ENCODE data around the gene CALML4.
A peak's percentile ranks its signal among the peaks of the same experiment; 100 is the strongest.
"Not testable (repeated sequence)": the region's sequence is repeated elsewhere in the genome, so short reads cannot be mapped to it uniquely, and the experiment has no call there.

Gene CALML4

DNA sequence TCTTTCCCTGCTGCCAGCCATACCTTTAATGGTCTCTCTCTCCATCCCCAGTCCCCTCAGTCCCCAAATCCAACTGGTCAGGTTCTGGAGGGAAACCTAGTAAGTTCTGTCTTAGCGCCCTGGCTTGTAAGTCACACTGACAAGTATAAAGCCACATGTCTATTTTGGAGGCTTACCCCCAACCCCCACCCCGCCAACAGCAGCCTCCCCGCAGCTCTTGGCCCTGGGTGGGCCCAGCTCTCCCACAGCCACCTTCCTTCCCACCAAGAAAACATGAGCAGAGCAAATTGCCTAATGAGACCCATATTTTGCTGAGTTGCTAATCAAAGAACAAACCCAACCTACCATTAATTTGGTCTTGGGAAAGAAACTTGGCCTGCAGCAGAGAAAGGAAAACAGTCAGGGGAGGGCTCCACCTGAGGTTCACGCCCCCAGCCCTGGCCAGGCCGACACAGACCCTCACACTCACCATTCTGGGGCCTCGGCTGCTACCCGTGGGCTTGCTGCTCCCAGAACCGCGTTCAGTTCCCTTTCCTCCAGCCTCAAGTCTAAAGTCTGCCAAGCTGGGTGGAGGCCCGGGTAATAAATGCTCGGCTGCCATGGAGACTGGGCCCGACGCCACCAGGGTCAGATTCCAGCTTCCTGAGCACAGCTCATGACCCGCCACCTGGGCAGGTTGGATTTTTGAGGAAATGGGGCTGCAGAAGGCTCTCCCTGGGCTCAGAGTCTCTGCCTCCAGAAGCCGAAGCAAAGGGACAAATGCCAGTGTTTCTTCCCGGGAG is at the start of gene CALML4:
Gene CALML4 (minus strand): TSS at position 557 of the 782 bp plus-strand sequence. CDS start 85 bp downstream, at position 472.
- no peak for FAIRE-seq

GRCh38 chr15:68252925-68253534 is 47.9 kb upstream of the CALML4 start:
- peak; percentile 97 for FAIRE-seq

- no peak for FAIRE-seq
Observed at GRCh38 chr15:68249058-68249713, 44.1 kb upstream of the CALML4 start.

DNA sequence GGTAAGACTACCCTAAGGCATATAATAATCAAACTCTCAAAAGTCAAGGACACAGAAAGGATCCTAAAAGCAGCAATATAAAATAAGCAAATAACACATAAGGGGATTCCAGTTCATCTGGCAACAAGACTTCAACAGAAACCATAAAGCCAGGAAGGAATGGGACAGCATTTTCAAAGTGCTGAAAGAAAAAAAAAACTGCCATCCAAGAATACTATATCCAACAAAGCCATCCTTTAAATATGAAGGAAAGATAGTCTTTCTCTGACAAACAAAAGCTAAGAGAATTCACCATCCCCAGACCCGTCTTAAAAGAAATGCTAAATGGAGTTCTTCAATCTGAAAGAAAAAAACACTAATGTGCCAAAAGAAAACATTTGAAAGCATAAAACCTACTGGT is 39.1 kb upstream of the CALML4 start:
- no peak for FAIRE-seq

GRCh38 chr15:68241088-68241935 is 36.2 kb upstream of the CALML4 start:
- FAIRE-seq: no peak

GRCh38 chr15:68239025-68239424 is 33.9 kb upstream of the CALML4 start:
- peak; percentile 9 for FAIRE-seq

- no peak for FAIRE-seq
Observed at GRCh38 chr15:68235022-68235421, 29.9 kb upstream of the CALML4 start.

GRCh38 chr15:68234520-68234919 is 29.4 kb upstream of the CALML4 start:
- not testable (repeated sequence) for FAIRE-seq

DNA sequence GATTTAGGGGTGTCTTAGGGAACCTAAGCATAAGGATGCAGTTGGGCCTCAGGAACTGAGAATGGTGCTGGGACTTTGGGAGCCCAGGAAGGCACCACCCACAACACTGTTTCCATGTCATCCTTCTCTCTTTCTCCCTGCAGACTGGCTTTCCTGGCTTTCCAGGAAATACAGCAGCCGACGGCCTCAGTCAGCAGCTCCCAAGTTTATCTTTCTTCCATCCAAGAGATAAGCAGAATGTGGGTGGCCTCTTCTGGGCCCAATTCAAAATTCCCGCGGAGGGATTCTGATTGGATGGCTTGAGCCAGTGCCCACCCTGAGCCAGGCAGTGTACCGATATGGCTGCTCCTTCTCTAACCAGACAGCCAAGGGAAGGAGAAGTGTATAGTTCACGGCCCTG is 28.9 kb upstream of the CALML4 start:
- FAIRE-seq: no peak

- no peak for FAIRE-seq
Observed at GRCh38 chr15:68232937-68233336, 27.8 kb upstream of the CALML4 start.

- FAIRE-seq: no peak
Observed at GRCh38 chr15:68232449-68232848, 27.3 kb upstream of the CALML4 start.

DNA sequence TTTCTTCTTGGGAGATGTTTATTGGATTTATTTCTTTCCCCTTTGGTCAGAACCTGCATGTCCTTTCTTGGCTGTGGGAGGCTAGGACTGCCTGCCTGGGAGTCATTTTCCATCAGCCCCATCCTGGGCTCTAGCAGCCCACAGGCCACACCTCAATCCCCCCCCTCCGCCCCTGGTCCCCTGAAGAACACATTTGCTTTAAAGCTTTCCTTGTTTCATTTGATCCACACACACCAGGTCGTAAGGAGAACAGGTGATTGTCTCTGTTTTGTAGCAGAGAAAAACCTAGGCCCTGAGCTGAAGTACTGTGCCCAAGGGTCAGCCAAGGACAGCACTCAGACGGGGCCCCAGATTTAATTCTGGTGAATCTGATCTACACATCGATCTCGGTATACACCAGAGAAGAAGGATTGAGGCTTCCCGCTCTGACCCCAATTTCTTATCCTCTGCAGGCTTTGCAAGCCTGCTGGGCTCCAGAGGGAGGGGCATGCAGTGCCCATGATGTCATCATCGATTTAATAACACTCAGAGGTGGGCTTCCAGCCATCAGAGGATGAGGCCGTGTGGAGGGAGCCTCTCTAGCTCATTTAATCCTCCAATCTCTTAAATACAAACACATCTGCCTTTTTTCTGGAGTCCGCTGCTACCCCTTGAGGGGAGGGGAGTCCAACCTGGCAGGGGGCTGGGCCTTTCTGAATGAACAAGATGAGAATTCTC is 26.1 kb upstream of the CALML4 start:
- no peak for FAIRE-seq

DNA sequence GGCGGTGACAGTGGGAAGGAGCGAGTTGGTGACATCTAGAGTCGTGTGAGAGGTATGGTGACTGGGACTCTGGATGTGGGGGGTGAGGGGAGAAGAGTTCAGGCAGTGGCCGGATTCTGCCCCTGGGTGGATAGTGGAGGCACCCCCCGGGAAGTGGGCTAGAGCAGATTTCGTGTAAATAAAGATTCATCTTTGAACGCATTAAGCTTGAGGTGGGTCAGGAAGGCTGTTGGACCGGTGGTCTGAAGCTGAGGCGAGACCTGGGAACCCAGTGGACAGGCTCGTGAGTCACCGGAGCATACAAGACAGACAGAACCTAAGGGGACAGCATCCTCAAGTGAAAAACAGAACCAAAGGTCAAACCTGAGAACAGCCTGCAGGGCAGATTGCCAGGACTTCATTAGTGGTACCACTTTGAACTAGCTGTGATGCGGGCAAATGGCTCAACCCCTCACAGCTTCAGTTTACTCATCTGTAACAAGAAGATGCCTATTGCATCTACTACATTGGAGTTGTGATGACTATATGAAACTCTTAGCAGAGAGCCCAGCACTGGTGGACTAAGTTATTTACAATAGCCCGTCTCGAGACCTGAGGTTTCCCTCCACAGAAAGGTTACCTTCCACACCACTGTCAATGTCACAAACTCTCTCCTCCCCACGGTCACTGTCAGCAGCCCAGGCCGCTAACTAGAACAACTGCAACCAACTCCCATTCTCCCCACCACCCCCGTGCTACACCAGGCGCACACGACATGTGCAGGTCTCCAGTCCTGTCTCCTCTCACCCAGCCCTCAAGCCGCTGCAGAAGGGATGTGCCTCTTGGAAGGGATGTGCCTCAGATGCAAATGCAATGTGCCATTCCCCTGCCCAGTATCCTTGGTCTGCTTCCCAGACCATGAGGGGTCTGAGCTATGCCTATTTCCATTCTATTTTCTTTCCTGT is 25.3 kb upstream of the CALML4 start:
- no peak for FAIRE-seq

GRCh38 chr15:68229386-68230156 is 24.4 kb upstream of the CALML4 start, which contains the start of gene CLN6:
Gene CLN6 (minus strand): TSS chr15:68229728. CDS start chr15:68229584, 144 bp downstream.
- FAIRE-seq: no peak

DNA sequence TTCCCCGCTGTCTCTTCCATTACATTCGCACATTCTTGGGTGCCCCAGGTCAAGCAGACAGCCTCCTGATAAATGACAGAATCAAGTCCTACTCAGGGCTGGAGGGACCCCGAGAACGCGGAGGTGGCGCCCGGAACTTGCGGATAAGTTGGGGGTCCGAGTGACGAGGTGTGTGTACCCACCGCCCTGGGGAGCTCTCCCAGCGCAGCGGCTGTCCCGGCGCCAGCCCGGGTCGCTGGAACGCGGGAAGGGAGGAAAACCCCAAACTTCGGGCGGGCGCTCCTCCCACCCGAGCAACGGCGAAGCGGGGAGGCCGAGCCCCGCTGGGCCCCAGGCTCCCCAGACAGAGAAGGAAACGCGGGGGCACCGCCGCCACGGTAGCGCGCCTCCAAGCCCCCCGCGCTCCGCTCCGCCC is 23.8 kb upstream of the CALML4 start:
- no peak for FAIRE-seq

DNA sequence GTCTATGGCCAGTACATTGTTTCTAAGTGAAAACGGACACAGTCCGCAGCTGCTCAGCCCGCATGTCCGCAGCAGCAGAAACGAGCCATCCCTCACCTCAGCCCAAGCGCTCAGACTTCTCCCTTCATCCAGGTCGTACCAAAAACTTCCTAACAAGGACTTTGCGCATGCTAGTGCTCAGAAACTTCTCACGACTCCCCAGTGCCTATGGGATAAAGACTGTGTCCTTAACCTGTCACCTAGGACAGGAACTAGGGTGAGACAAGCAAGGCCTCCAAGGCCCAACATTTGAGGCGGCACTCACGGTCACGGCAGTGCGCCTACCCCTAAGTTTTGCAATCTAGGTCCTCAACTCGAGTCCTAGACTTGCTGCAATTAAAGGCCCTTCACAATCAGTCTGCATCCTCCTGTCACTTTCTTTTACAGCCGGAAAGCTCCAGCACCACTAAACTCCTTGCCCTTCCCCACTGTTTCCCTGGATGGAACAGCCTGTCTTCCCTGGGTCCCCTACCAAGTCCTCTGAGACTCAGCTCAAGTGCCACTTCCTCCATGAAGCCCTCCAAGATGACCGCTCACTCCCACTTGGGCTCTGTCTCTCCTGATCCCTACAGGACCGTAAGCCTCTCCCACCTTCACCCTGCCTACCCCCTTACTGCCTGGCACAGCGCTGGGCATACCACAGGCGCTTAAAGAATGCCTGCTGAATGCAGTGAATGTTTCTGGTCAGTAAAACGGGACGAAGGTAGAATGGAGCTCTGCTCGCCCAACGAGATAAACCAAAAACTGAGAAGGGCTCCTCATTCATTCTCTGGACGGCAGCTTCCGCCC is 23.2 kb upstream of the CALML4 start:
- no peak for FAIRE-seq

DNA sequence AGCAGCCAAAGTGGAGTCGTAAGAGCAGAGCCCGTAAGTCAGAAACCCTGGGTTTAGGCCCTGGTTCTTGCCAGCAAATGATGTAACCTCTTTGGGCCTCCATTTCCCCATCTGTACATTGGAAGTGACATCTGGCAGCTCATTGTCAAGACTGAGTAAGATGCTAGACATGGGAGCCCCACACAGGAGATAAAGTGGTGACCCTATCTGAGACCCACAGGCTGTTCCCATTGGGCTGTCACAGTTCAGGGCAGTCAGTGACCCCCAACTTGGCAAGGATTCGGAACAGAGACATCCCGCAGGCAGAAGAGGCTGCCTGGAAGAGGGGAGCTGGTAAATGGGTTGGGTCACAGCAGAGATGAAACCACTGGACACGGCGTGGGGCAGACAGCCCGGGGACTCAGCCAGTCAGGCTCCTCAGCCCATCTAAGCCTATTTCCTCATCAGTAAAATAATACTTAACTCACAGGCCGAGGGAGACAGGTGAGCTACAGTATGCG is 22.6 kb upstream of the CALML4 start:
- FAIRE-seq: no peak

- FAIRE-seq: not testable (repeated sequence)
Observed at GRCh38 chr15:68225442-68225841, 20.3 kb upstream of the CALML4 start.

Measured in islet of Langerhans (tissue), 1 donor.